KMS-11 (cell line): ENCODE data around the gene PLXDC2.

ENCODE experiments used
- H2AFZ ChIP-seq: fragments of 200-600 bp; sonication (generic); 2 replicates; pipeline ENCODE4 v1.6.1; 2016; ENCODE audit warnings: antibody characterized with exemption, mixed run types, low read depth
- H3K27ac ChIP-seq: fragments of 200-600 bp; sonication (generic); 2 replicates; pipeline ENCODE4 v1.6.1; 2016; ENCODE audit warnings: mild to moderate bottlenecking, mixed run types
- H3K27me3 ChIP-seq: fragments of 200-600 bp; sonication (generic); 2 replicates; pipeline ENCODE4 v1.6.1; 2017; ENCODE audit warnings: mild to moderate bottlenecking, low read depth, mixed run types, moderate library complexity; ENCODE audit not compliant: insufficient read depth
- H3K36me3 ChIP-seq: fragments of 200-600 bp; sonication (generic); 2 replicates; pipeline ENCODE4 v1.6.1; 2017; ENCODE audit warnings: mild to moderate bottlenecking, mixed run types; ENCODE audit not compliant: insufficient read depth
- H3K4me1 ChIP-seq: fragments of 200-600 bp; sonication (generic); 2 replicates; pipeline ENCODE4 v1.6.1; 2016; ENCODE audit warnings: mild to moderate bottlenecking, low read depth, mixed run types; ENCODE audit not compliant: poor library complexity, severe bottlenecking
- H3K4me2 ChIP-seq: fragments of 200-600 bp; sonication (generic); 2 replicates; pipeline ENCODE4 v1.7.0; 2016; ENCODE audit warnings: mild to moderate bottlenecking, mixed run types
- H3K4me3 ChIP-seq: fragments of 200-600 bp; sonication (generic); IDR thresholded peaks from 2 replicates; pipeline ENCODE4 v1.6.1; 2017; ENCODE audit warnings: low read depth, low read length, mixed read lengths; ENCODE audit not compliant: insufficient read depth
- H3K79me2 ChIP-seq: fragments of 200-600 bp; sonication (generic); 2 replicates; pipeline ENCODE4 v1.6.1; 2016; ENCODE audit warnings: low read depth, mixed run types; ENCODE audit not compliant: insufficient read depth
- H3K9ac ChIP-seq: fragments of 200-600 bp; sonication (generic); 2 replicates; pipeline ENCODE4 v1.6.1; 2016; ENCODE audit warnings: mild to moderate bottlenecking, mixed run types
- H4K20me1 ChIP-seq: fragments of 200-600 bp; sonication (generic); 2 replicates; pipeline ENCODE4 v1.6.1; 2016; ENCODE audit warnings: mild to moderate bottlenecking, mixed run types; ENCODE audit not compliant: insufficient read depth
- TF ChIP-seq, protein P1 (sequence below): fragments of 200-600 bp; sonication (generic); conservative IDR thresholded peaks from 2 replicates; pipeline ENCODE4 v1.6.1; 2017; ENCODE audit warnings: low read depth, mild to moderate bottlenecking, antibody characterized with exemption, low read length, moderate library complexity, mixed read lengths

The PLXDC2 gene

DNA sequence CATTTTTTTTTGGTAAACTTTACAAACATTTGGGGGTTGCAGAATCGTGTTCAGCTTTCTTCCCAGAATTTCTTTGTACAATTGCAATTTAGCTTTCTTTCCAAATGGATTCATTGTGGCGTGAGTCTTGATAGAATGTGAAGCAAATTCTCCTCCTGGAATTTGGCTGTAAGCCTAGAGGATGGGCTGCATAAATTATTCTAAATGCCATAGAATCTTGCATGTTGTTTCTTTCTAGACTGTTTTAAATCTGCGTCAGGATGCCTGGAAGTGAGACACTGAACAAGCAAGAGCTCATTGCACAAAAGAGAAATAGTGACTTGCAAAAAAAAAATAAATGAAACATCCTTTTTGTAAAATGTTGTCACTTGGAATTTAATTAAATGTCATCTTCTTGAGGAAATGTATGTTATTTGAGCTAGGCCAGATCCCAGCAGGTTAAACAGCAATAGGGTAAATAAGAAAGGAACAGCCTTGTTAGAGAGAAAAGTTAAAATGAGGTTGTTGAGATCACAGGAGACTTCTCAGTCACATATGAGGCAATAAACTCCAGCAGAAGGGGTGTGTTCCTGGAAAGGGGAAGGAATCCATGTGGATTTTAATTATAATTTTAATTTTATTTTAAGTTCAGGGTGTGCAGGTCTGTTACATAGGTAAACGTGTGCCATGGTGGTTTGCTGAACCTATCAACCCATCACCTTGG, 483.0 kb downstream of the PLXDC2 start:
- TF ChIP-seq, protein P1, sequence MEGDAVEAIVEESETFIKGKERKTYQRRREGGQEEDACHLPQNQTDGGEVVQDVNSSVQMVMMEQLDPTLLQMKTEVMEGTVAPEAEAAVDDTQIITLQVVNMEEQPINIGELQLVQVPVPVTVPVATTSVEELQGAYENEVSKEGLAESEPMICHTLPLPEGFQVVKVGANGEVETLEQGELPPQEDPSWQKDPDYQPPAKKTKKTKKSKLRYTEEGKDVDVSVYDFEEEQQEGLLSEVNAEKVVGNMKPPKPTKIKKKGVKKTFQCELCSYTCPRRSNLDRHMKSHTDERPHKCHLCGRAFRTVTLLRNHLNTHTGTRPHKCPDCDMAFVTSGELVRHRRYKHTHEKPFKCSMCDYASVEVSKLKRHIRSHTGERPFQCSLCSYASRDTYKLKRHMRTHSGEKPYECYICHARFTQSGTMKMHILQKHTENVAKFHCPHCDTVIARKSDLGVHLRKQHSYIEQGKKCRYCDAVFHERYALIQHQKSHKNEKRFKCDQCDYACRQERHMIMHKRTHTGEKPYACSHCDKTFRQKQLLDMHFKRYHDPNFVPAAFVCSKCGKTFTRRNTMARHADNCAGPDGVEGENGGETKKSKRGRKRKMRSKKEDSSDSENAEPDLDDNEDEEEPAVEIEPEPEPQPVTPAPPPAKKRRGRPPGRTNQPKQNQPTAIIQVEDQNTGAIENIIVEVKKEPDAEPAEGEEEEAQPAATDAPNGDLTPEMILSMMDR: no peak
- Histone ChIP-seq H3K9ac (no peak overlapping the region), H3K27ac (no peak overlapping the region), H4K20me1 (no peaks in the 10 kb centered on the region), H2AFZ (no peak overlapping the region), H3K4me3 (no peak overlapping the region), H3K79me2 (no peaks in the 10 kb centered on the region), H3K36me3 (no peaks in the 10 kb centered on the region), H3K4me2 (no peak overlapping the region), H3K27me3 (no peaks in the 10 kb centered on the region), H3K4me1 (no peaks in the 10 kb centered on the region)

DNA sequence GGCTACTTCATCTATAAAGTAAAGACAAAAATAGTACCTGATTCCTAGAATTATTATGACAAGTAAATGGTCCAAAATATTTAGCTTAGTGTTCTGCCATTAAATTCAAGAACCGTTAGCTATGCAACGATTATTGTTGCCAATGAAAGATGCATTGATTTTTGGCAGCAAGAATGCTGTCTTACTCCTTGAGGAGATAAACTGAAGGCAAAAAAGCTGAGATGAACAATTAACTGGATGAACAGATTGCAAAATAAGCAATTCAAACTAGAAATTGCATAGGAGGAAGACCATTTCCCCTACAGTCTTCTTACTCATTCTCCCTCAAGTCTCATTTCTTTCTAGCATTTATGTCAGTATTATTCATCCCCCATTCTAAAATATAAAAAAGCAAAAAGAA, 484.5 kb downstream of the PLXDC2 start:
- Histone ChIP-seq H3K27ac (no peak overlapping the region), H3K9ac (no peak overlapping the region), H3K4me2 (no peak overlapping the region), H3K4me1 (no peaks in the 10 kb centered on the region), H4K20me1 (no peaks in the 10 kb centered on the region), H3K36me3 (no peaks in the 10 kb centered on the region), H3K79me2 (no peaks in the 10 kb centered on the region), H3K27me3 (no peaks in the 10 kb centered on the region), H2AFZ (no peak overlapping the region), H3K4me3 (no peak overlapping the region)
- TF ChIP-seq, protein P1: no peak

DNA sequence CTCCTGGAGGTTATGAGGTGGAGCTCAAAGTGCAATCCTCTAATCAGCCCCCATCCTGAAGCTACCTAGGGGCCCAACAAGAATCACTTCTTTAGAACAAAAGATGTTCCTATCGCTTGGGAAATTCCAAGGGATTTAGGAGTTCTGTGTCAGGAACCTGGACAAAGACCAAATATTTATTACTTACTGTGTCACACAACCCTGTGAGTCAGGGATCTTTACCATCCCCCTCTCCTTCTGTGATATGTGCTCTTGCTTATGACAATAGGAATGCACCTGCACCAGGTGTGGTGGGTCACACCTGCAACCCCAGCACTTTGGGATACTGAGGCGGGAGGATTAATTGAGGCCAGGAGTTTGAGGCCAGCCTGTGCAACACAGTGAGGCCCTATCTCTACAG, 485.8 kb downstream of the PLXDC2 start:
- TF ChIP-seq, protein P1: no peak
- no peak overlapping the region for H3K4me2 ChIP-seq

GRCh38 chr10:20303453-20304152, 487.4 kb downstream of the PLXDC2 start:
- H3K27me3 ChIP-seq: no peaks in the 10 kb centered on the region
- no peak overlapping the region for H3K4me3 ChIP-seq
- H3K9ac ChIP-seq: no peak overlapping the region
- H3K4me2 ChIP-seq: no peak overlapping the region
- H3K27ac ChIP-seq: no peak overlapping the region
- H3K79me2 ChIP-seq: no peaks in the 10 kb centered on the region
- H4K20me1 ChIP-seq: no peaks in the 10 kb centered on the region
- H3K4me1 ChIP-seq: no peaks in the 10 kb centered on the region
- no peak overlapping the region for H2AFZ ChIP-seq
- no peaks in the 10 kb centered on the region for H3K36me3 ChIP-seq
- TF ChIP-seq, protein P1: no peak

More for the DNA sequence above, 485.8 kb downstream of the PLXDC2 start:
- H3K4me1 ChIP-seq: no peaks in the 10 kb centered on the region
- no peaks in the 10 kb centered on the region for H3K36me3 ChIP-seq
- H4K20me1 ChIP-seq: no peaks in the 10 kb centered on the region
- no peaks in the 10 kb centered on the region for H3K27me3 ChIP-seq
- H3K4me3 ChIP-seq: no peak overlapping the region
- no peak overlapping the region for H2AFZ ChIP-seq
- H3K27ac ChIP-seq: no peak overlapping the region
- no peaks in the 10 kb centered on the region for H3K79me2 ChIP-seq
- H3K9ac ChIP-seq: no peak overlapping the region
